Measurements from ENCODE around the gene CEL.

The CEL gene

GRCh38 chr9:133043449-133044035 lies 18.2 kb upstream of the CEL start:
- Histone ChIP-seq H3K27ac (no peak overlapping the region), H3K9ac (ENCODE audit: insufficient read length) (no peak overlapping the region), H3K4me3 (no peak overlapping the region), H3K36me3 (ENCODE audit: insufficient read depth, low read length) (peaks cover 51% of the 10 kb centered on the region), H3K9me3 (ENCODE audit: low read depth, low read length) (no peaks in the 10 kb centered on the region)
- TF ChIP-seq EZH2 (IDR thresholded peaks at IDR 0.05) (no peak), FOXP2 (optimal IDR thresholded peaks at IDR 0.05; ENCODE audit: control extremely low read depth, extremely low read length, insufficient read depth) (no peak), POLR2AphosphoS5 (IDR thresholded peaks at IDR 0.05; ENCODE audit: borderline replicate concordance, low read depth, low read length) (no peak)
- DNase-seq (ENCODE audit: low read depth, low spot score) = no peak

- no peak for DNase-seq (ENCODE audit: low read depth, low spot score)
- H3K9ac ChIP-seq (ENCODE audit: insufficient read length) = no peak overlapping the region
- H3K36me3 ChIP-seq (ENCODE audit: insufficient read depth, low read length) = peaks cover 53% of the 10 kb centered on the region
- H3K27ac ChIP-seq = no peak overlapping the region
- TF ChIP-seq EZH2 (IDR thresholded peaks at IDR 0.05) (no peak), FOXP2 (optimal IDR thresholded peaks at IDR 0.05; ENCODE audit: control extremely low read depth, extremely low read length, insufficient read depth) (no peak), POLR2AphosphoS5 (IDR thresholded peaks at IDR 0.05; ENCODE audit: borderline replicate concordance, low read depth, low read length) (no peak)
- H3K9me3 ChIP-seq (ENCODE audit: low read depth, low read length) = no peaks in the 10 kb centered on the region
- H3K4me3 ChIP-seq = no peak overlapping the region
These were observed 17.7 kb upstream of the CEL start for GRCh38 chr9:133044125-133044524.

DNA sequence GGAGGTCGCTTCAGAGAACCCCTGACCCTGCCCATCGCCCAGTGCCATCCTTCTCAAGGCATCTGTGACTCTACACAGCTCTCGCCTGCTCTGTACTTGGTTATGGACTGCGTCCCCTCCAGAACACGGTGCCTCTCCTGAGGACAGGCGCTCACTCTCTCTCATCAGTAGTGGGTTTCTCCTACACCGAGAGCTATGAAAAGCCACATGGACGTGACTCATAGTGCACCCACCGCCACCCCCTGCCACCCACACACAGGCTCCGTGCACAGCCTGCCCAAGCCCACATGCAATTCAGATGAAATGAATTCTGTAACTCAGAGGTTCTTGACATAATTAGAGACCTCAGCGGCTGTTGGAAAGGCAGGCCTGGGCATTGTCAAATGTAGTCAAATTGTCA lies 17.1 kb upstream of the CEL start:
- H3K9me3 ChIP-seq (ENCODE audit: low read depth, low read length) = no peaks in the 10 kb centered on the region
- H3K36me3 ChIP-seq (ENCODE audit: insufficient read depth, low read length) = peaks cover 56% of the 10 kb centered on the region
- no peak overlapping the region for H3K9ac ChIP-seq (ENCODE audit: insufficient read length)
- no peak for DNase-seq (ENCODE audit: low read depth, low spot score)
- no peak overlapping the region for H3K4me3 ChIP-seq
- TF ChIP-seq EZH2 (IDR thresholded peaks at IDR 0.05) (no peak), FOXP2 (optimal IDR thresholded peaks at IDR 0.05; ENCODE audit: control extremely low read depth, extremely low read length, insufficient read depth) (no peak), POLR2AphosphoS5 (IDR thresholded peaks at IDR 0.05; ENCODE audit: borderline replicate concordance, low read depth, low read length) (no peak)
- H3K27ac ChIP-seq = no peak overlapping the region

DNA sequence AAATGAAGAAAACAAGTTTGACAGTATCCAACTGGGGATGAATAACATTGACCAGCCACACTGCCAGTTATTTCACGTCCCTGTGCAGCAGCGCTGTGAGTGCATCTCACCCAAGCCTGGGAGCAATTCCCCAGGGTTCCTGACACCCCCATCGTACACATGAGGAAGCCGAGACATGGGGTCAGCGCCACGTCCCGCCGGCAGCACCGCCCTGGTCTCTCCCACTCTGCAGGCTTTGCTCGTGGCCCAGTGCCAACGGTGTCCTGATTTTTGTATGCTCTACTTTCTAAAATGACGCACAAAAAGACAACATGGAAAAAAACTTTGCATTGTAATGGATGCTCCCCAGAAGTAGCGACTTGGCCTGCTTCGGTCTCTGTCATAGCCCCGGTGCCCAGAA lies 16.6 kb upstream of the CEL start:
- Histone ChIP-seq H3K36me3 (ENCODE audit: insufficient read depth, low read length) (peaks cover 56% of the 10 kb centered on the region), H3K9ac (ENCODE audit: insufficient read length) (no peak overlapping the region), H3K4me3 (no peak overlapping the region), H3K27ac (no peak overlapping the region), H3K9me3 (ENCODE audit: low read depth, low read length) (no peaks in the 10 kb centered on the region)
- no peak for DNase-seq (ENCODE audit: low read depth, low spot score)
- no peak for TF ChIP-seq POLR2AphosphoS5 (IDR thresholded peaks at IDR 0.05; ENCODE audit: borderline replicate concordance, low read depth, low read length)
- no peak for TF ChIP-seq FOXP2 (optimal IDR thresholded peaks at IDR 0.05; ENCODE audit: control extremely low read depth, extremely low read length, insufficient read depth)
- TF ChIP-seq EZH2 (IDR thresholded peaks at IDR 0.05) = no peak

- Histone ChIP-seq H3K9ac (ENCODE audit: insufficient read length) (no peak overlapping the region), H3K9me3 (ENCODE audit: low read depth, low read length) (no peaks in the 10 kb centered on the region), H3K4me3 (no peak overlapping the region), H3K27ac (no peak overlapping the region), H3K36me3 (ENCODE audit: insufficient read depth, low read length) (peaks cover 67% of the 10 kb centered on the region)
- TF ChIP-seq POLR2AphosphoS5 (IDR thresholded peaks at IDR 0.05; ENCODE audit: borderline replicate concordance, low read depth, low read length) = no peak
- TF ChIP-seq FOXP2 (optimal IDR thresholded peaks at IDR 0.05; ENCODE audit: control extremely low read depth, extremely low read length, insufficient read depth) = no peak
- no peak for DNase-seq (ENCODE audit: low read depth, low spot score)
These were observed 15.4 kb upstream of the CEL start for GRCh38 chr9:133046196-133046899.

DNA sequence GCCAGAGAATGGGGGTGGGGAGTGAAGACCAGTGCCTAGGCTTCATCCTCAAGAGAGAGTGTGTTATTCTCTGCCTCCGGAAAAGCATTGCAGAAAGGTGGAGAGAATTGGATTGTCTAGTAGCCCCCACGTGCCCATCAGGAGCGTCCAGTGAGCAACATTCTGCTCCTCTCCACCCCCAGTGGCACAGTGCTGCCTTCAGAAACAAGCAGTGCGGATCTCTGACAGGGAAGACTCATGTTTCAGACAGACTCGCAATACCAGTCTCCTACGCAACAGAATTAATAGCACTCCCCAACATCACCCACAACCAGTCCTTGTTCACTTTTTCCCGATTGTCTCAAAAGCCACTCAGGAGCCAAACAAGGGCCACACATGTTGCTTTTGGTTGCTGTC lies 14.9 kb upstream of the CEL start:
- Histone ChIP-seq H3K36me3 (ENCODE audit: insufficient read depth, low read length) (peaks cover 69% of the 10 kb centered on the region), H3K9ac (ENCODE audit: insufficient read length) (no peak overlapping the region), H3K4me3 (no peak overlapping the region), H3K9me3 (ENCODE audit: low read depth, low read length) (no peaks in the 10 kb centered on the region), H3K27ac (no peak overlapping the region)
- no peak for TF ChIP-seq FOXP2 (optimal IDR thresholded peaks at IDR 0.05; ENCODE audit: control extremely low read depth, extremely low read length, insufficient read depth)
- no peak for TF ChIP-seq POLR2AphosphoS5 (IDR thresholded peaks at IDR 0.05; ENCODE audit: borderline replicate concordance, low read depth, low read length)
- TF ChIP-seq EZH2 (IDR thresholded peaks at IDR 0.05) = no peak
- DNase-seq (ENCODE audit: low read depth, low spot score) = no peak

GRCh38 chr9:133048595-133048994 lies 13.2 kb upstream of the CEL start:
- Histone ChIP-seq H3K4me3 (no peak overlapping the region), H3K9me3 (ENCODE audit: low read depth, low read length) (no peaks in the 10 kb centered on the region), H3K9ac (ENCODE audit: insufficient read length) (no peak overlapping the region), H3K36me3 (ENCODE audit: insufficient read depth, low read length) (peaks cover 62% of the 10 kb centered on the region), H3K27ac (no peak overlapping the region)
- DNase-seq (ENCODE audit: low read depth, low spot score) = no peak
- TF ChIP-seq FOXP2 (optimal IDR thresholded peaks at IDR 0.05; ENCODE audit: control extremely low read depth, extremely low read length, insufficient read depth) = no peak
- no peak for TF ChIP-seq EZH2 (IDR thresholded peaks at IDR 0.05)
- TF ChIP-seq POLR2AphosphoS5 (IDR thresholded peaks at IDR 0.05; ENCODE audit: borderline replicate concordance, low read depth, low read length) = no peak

- DNase-seq (ENCODE audit: low read depth, low spot score) = no peak
- Histone ChIP-seq H3K36me3 (ENCODE audit: insufficient read depth, low read length) (peaks cover 64% of the 10 kb centered on the region), H3K9ac (ENCODE audit: insufficient read length) (no peak overlapping the region), H3K27ac (no peak overlapping the region), H3K4me3 (no peak overlapping the region), H3K9me3 (ENCODE audit: low read depth, low read length) (no peaks in the 10 kb centered on the region)
- TF ChIP-seq FOXP2 (optimal IDR thresholded peaks at IDR 0.05; ENCODE audit: control extremely low read depth, extremely low read length, insufficient read depth) = no peak
- TF ChIP-seq EZH2 (IDR thresholded peaks at IDR 0.05) = no peak
- TF ChIP-seq POLR2AphosphoS5 (IDR thresholded peaks at IDR 0.05; ENCODE audit: borderline replicate concordance, low read depth, low read length) = no peak
These were observed 12.7 kb upstream of the CEL start for GRCh38 chr9:133049043-133049442.

Data from SK-N-MC (cell line).